ENCODE data around the gene PADI3. TPM values are rescaled to one million over a fixed set of nuclear protein-coding genes. Genes with fewer than 3 reads are reported as not detected.
"Not testable (repeated sequence)": the region's sequence is repeated elsewhere in the genome, so short reads cannot be mapped to it uniquely, and the experiment has no call there.

The PADI3 gene
- total and polyA plus RNA-seq, 9 of the 15 experiments (the other 6 are each of a cell fraction or from before 2014, with no cell fraction given): not detected

GRCh38 chr1:17239420-17239819 lies 9.5 kb upstream of the PADI3 start (continued):
- TF ChIP-seq ZNF263 (CRISPR knock-in tag; IDR thresholded peaks at IDR 0.05; ENCODE audit: borderline replicate concordance): peak; percentile 81; the same call in 1 of the 2 replicates

- H4K20me1 ChIP-seq (replicated peaks; ENCODE audit: control insufficient read depth, insufficient read depth, low read length): peaks cover 14% of the 10 kb centered on the region
- BruUV-seq (replicated peaks); DNase-seq (ENCODE audit: extremely low read depth in 1 of 4, low spot score in 3 of 4); H3K4me2 ChIP-seq (ENCODE audit: insufficient read depth, low read length); in situ Hi-C loops (cut with MboI); H3K9ac ChIP-seq (ENCODE audit: insufficient read depth in 1 of 2, low read depth in 2 of 2, low read length in 2 of 2); ATAC-seq; H3K4me1 ChIP-seq (replicated peaks in 1 of 2; ENCODE audit: control insufficient read depth in 2 of 2, insufficient read depth in 2 of 2, low read length in 2 of 2); H3K79me2 ChIP-seq (ENCODE audit: control insufficient read depth, insufficient read depth, low read length); H2AFZ ChIP-seq (ENCODE audit: low read depth, low read length); H3K9me3 ChIP-seq (replicated peaks; ENCODE audit: control insufficient read depth, insufficient read depth, low read depth, low read length); CTCF ChIA-PET (ENCODE audit: low intra/inter-chr PET ratio); FAIRE-seq; H3K4me3 ChIP-seq; intact Hi-C loops (cut with micrococcal nuclease); H3K9me1 ChIP-seq (ENCODE audit: control insufficient read depth, insufficient read depth, low read length); H3K27ac ChIP-seq (ENCODE audit: extremely low read depth, low read depth, low read length); H3K36me3 ChIP-seq (ENCODE audit: control insufficient read depth, insufficient read depth, low read length): not testable (repeated sequence)
- peaks cover 31 to 63% of the 10 kb centered on the region in 2 experiments for H3K27me3 ChIP-seq (ENCODE audit: control insufficient read depth in 2 of 2, insufficient read depth in 2 of 2, low read length in 2 of 2)
- peak; percentile 74; the same call in 1 of the 2 replicates for TF ChIP-seq EZH2 (IDR thresholded peaks at IDR 0.05; ENCODE audit: borderline replicate concordance, low read depth, low read length)
- POLR2A ChIA-PET: interaction anchor here (0.6 to 1.0 kb wide), 3 partner anchors 18 to 288 kb away, joined by 3 read pairs; no protein-coding TSS in a partner anchor
- WGBS (ENCODE audit: insufficient coverage, low coverage, missing lambda C conversion rate): 1% methylated on average over 19 of the region's 28 CpGs
These were observed 7.7 kb upstream of the PADI3 start for GRCh38 chr1:17241011-17241779.

- H3K9me1 ChIP-seq (ENCODE audit: control insufficient read depth, insufficient read depth, low read length); DNase-seq (ENCODE audit: extremely low read depth in 1 of 4, low spot score in 3 of 4); FAIRE-seq; H2AFZ ChIP-seq (ENCODE audit: low read depth, low read length); H3K4me2 ChIP-seq (ENCODE audit: insufficient read depth, low read length); H3K79me2 ChIP-seq (ENCODE audit: control insufficient read depth, insufficient read depth, low read length); ATAC-seq; intact Hi-C loops (cut with micrococcal nuclease); H3K27ac ChIP-seq (ENCODE audit: extremely low read depth, low read depth, low read length); BruUV-seq (replicated peaks); H3K4me3 ChIP-seq; H3K4me1 ChIP-seq (replicated peaks in 1 of 2; ENCODE audit: control insufficient read depth in 2 of 2, insufficient read depth in 2 of 2, low read length in 2 of 2); H3K36me3 ChIP-seq (ENCODE audit: control insufficient read depth, insufficient read depth, low read length); H3K9ac ChIP-seq (ENCODE audit: insufficient read depth in 1 of 2, low read depth in 2 of 2, low read length in 2 of 2); H3K9me3 ChIP-seq (replicated peaks; ENCODE audit: control insufficient read depth, insufficient read depth, low read depth, low read length); in situ Hi-C loops (cut with MboI); CTCF ChIA-PET (ENCODE audit: low intra/inter-chr PET ratio): not testable (repeated sequence)
- peaks cover 14% of the 10 kb centered on the region for H4K20me1 ChIP-seq (replicated peaks; ENCODE audit: control insufficient read depth, insufficient read depth, low read length)
- POLR2A ChIA-PET: interaction anchor here (0.6 kb wide), 1 partner anchor 190 kb away, joined by 3 read pairs; no protein-coding TSS in a partner anchor
- H3K27me3 ChIP-seq (ENCODE audit: control insufficient read depth in 2 of 2, insufficient read depth in 2 of 2, low read length in 2 of 2): peaks cover 33 to 68% of the 10 kb centered on the region in 2 experiments
- WGBS (ENCODE audit: insufficient coverage, low coverage, missing lambda C conversion rate): 0% methylated on average over 8 of the region's 11 CpGs
These were observed 7.2 kb upstream of the PADI3 start for GRCh38 chr1:17241780-17242074.
